Upper lobe of left lung (tissue), 4 donors: ENCODE results near the gene BBS4.

ENCODE experiments used
- CTCF ChIP-seq, 6 experiments: fragments of 450-650 bp in 4 of 6; fragments of 200-600 bp in 2 of 6; sonication (generic) in 2 of 6; IDR thresholded peaks; one replicate each; pipeline ENCODE4 v1.5.1; 2016 to 2019; ENCODE audit warnings: antibody characterized with exemption in 6 of 6
- POLR2AphosphoS5 ChIP-seq, 2 donors: sonication (generic); formaldehyde crosslinking; IDR thresholded peaks; one replicate each; pipeline ENCODE4 v1.5.1; 2017; ENCODE audit warnings: antibody characterized with exemption in 2 of 2

- TF ChIP-seq CTCF (IDR thresholded peaks at IDR 0.05) (no peak), POLR2AphosphoS5 (IDR thresholded peaks at IDR 0.05) (peak in 1 of 2 donors; percentile 57)
Measured at GRCh38 chr15:72783004-72783639, 97.1 kb downstream of the BBS4 start.
